22Rv1 (cell line): ENCODE results near the gene CNKSR3.
A peak's percentile ranks its signal among the peaks of the same experiment; 100 is the strongest.

Source experiments
- H3K27ac ChIP-seq: fragments of 450-650 bp; 2 replicates; pipeline ENCODE4 v1.5.1; 2017
- ZFX ChIP-seq: fragments of 450-650 bp; IDR thresholded peaks from 2 replicates; pipeline ENCODE4 v1.6.1; 2017; ENCODE audit warnings: antibody characterized with exemption, borderline replicate concordance
- TF ChIP-seq, protein P1 (sequence below): fragments of 450-650 bp; IDR thresholded peaks from 2 replicates; pipeline ENCODE4 v1.5.1; 2017; ENCODE audit warnings: mild to moderate bottlenecking

CNKSR3 gene

DNA sequence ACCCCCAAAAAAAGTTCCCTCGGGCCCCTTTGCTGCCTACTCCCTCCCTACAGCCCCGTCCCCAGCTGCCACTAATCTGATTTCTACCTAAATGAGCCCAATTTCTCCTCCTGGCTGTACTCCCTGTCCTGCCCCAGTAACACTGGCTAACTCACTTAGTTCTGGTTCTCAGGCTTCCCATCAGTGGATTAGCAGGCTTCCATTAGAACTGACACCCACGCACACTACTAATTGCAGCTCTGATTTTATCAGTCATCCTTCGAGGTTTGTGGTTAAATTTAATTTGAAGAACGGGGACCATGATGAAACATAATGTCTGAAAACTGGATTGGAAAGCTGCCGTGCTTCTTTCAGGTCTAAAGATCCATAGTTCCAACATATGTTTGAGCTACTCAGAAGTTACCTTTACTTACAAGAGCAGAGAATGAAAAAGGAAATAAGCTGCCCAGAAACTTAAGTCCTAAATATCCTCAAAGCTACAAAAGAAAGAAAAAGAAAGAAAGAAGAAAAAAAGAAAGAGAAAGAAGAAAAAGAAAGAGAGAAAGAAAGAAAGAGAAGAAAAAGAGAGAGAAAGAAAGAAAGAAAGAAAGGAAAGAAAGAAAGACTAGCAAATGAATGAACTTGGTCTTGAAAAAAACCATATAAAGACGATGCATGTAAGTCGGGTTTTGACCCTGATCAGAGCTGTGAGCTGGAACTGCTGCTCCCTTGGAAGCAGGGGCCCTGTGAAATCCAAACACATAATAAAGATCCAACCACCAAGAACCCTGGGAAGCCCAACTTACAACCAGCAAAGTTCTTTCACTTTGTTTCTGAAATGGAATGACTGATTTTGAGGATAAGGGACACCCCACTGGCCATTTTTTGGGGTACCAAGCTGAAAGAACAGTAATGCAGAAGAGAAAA, 51.7 kb downstream of the CNKSR3 start:
- TF ChIP-seq, protein P1, sequence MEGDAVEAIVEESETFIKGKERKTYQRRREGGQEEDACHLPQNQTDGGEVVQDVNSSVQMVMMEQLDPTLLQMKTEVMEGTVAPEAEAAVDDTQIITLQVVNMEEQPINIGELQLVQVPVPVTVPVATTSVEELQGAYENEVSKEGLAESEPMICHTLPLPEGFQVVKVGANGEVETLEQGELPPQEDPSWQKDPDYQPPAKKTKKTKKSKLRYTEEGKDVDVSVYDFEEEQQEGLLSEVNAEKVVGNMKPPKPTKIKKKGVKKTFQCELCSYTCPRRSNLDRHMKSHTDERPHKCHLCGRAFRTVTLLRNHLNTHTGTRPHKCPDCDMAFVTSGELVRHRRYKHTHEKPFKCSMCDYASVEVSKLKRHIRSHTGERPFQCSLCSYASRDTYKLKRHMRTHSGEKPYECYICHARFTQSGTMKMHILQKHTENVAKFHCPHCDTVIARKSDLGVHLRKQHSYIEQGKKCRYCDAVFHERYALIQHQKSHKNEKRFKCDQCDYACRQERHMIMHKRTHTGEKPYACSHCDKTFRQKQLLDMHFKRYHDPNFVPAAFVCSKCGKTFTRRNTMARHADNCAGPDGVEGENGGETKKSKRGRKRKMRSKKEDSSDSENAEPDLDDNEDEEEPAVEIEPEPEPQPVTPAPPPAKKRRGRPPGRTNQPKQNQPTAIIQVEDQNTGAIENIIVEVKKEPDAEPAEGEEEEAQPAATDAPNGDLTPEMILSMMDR, result no peak
- TF ChIP-seq ZFX, result no peak
- H3K27ac ChIP-seq, result no peak overlapping the region

DNA sequence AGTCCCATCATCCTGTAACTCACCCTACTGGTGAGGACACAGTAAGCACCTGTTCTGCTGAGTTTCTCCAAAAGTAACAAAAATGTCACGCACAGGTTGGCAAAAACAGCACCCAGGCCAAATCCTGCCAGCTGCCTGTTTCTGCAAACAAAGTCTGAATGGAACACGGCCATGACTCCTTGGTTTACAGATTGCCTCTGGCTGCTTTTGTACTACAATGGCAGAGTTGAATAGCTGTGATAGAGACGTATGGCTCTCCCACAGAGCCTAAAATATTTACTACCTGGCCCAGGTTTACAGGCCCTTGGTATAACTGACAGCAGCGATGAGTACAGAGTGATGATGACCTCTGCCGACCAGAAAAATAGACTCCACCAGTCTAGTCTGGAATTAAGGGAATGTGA, 52.6 kb downstream of the CNKSR3 start:
- TF ChIP-seq, protein P1, result peak; percentile 37
- no peak for TF ChIP-seq ZFX
- H3K27ac ChIP-seq, result no peak overlapping the region

DNA sequence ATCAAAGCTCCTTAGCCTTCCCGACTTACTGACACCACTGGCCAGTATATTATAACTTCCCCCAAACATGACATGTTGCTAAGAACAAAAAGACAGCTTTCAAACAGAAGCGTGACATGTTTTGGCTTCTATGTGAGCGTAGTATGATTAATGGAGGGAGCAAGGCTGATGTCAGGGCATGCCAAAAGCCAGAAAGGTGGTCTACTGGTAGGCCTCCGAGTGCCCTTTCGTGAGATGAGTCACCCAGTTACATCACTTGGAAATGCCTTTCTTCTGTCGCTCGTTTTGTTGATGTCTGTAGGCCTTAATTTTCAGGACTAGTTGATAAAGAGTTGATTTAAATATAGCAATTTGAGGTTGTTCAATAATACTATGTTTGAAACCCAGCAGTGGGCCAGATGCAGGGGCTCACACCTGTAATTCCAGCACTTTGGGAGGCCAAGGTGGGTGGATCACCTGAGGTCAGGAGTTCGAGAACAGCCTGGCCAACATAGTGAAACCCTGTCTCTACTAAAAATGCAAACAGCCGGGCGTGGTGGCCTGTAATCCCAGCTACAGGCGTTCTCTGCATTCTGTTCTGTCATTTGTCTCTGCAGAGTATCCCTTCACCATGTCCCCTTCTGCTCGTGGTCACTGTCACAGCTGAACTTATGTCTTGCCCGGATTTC, 53.3 kb downstream of the CNKSR3 start:
- no peak for TF ChIP-seq ZFX
- TF ChIP-seq, protein P1, result no peak
- no peak overlapping the region for H3K27ac ChIP-seq

DNA sequence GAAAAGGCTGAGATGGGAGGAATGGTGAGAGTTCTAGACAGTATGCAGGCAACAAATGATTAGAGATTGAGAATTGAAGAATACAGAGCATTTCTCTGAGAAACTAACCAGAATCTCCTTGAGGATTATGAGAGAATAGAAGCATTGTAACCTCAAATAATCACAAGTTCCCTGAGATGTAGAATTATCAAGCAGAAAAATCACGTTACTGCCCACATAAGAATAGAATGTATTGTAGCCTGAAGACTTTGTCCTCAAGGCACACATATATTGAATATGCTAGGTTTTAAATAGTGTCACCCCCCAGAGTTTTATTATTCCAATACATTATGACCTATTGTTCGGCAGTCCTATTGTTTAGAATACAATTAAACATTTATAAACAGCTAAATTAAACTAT, 57.2 kb downstream of the CNKSR3 start:
- TF ChIP-seq ZFX, result no peak
- TF ChIP-seq, protein P1, result no peak

DNA sequence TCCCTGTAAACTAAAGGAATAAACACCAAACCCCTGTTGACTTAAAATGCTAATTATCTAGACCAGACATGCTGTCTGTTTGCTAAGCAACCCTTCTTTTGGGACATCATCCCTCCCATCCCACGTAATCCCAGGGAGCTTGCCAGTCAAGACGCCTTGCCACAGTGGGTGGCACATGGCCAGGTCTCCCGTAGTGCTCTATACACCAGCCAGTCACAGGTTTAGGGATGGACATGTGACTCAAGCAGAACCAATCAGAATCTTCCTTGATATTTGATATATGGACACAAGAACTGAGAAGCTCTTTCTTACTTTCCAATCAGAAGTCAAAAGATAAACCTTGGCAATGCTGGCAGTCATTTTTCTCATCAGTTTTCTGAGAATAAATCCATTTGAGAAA, 60.0 kb downstream of the CNKSR3 start:
- TF ChIP-seq ZFX, result no peak
- TF ChIP-seq, protein P1, result no peak
- H3K27ac ChIP-seq, result no peak overlapping the region

More for the DNA sequence above, 57.2 kb downstream of the CNKSR3 start:
- no peak overlapping the region for H3K27ac ChIP-seq

DNA sequence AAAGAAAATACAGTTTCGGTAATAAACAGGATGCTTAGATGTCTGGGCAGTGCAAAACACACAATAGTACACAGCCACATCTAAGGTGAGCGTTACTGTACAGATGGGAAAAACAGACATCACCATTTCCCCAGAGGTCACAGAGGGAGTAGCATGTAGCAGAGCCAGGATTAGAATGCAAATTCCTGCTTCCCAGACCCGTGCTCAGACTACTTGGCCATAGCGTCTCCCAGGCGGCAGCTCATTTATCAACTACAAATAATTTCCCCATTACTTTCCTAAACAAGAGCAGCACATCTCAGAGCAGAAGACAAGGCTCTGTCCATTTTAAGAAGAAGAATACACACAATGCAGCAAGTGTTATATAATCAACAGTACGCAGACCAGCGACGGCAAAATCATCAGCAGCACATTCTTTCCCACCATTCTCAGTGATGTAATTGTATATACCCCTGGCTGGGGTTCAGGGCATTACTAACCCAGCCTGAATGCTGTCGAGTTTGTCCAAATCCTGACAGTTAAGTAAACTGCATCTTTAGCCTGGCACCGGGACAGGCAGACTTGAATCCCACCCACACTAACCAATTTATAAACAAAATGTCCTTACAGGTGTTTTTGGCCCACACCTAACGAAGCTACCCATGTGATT, 61.9 kb downstream of the CNKSR3 start:
- TF ChIP-seq, protein P1, result no peak
- no peak for TF ChIP-seq ZFX

More for the DNA sequence above, 61.9 kb downstream of the CNKSR3 start:
- no peak overlapping the region for H3K27ac ChIP-seq
